A549 (cell line): ENCODE measurements around the gene IMP4.

Experiments
- BHLHE40 ChIP-seq: IDR thresholded peaks from 2 replicates; pipeline ENCODE4 v1.6.1; 2012; ENCODE audit warnings: low read depth, low read length, inconsistent platforms
- CEBPB ChIP-seq, 2 experiments: fragments of >200 bp in 1 of 2; sonication (Bioruptor Twin) in 1 of 2; formaldehyde crosslinking in 1 of 2; IDR thresholded peaks; 2 replicates each; pipeline ENCODE4 v1.6.1; 2012 to 2016
- CTCF ChIP-seq: fragments of >200 bp; sonication (Bioruptor Twin); formaldehyde crosslinking; IDR thresholded peaks from 3 replicates; pipeline ENCODE4 v1.5.1; 2016
- EP300 ChIP-seq, 2 experiments: fragments of >200 bp; sonication (Bioruptor Twin); formaldehyde crosslinking; IDR thresholded peaks; 2 replicates in 1 of 2; 3 replicates in 1 of 2; pipeline ENCODE4 v1.6.1; 2016 to 2017
- JUN ChIP-seq, 2 experiments: fragments of >200 bp; sonication (Bioruptor Twin); formaldehyde crosslinking; IDR thresholded peaks; 2 replicates in 1 of 2; 3 replicates in 1 of 2; pipeline ENCODE4 v1.6.1; 2016 to 2017
- MAFK ChIP-seq: fragments of 450-650 bp; IDR thresholded peaks from 2 replicates; pipeline ENCODE4 v1.6.1; 2014; ENCODE audit not compliant: partially characterized antibody
- MAZ ChIP-seq: fragments of 150-350 bp; IDR thresholded peaks from 2 replicates; pipeline ENCODE4 v1.6.1; 2014; ENCODE audit warnings: antibody characterized with exemption, low read depth, low read length, borderline replicate concordance
- NR3C1 ChIP-seq: fragments of >200 bp; sonication (Bioruptor Twin); formaldehyde crosslinking; IDR thresholded peaks from 3 replicates; pipeline ENCODE4 v1.6.1; 2017
- PHF8 ChIP-seq: fragments of 200-600 bp; sonication (generic); IDR thresholded peaks from 2 replicates; pipeline ENCODE4 v1.6.1; 2016; ENCODE audit warnings: low read depth, mild to moderate bottlenecking, antibody characterized with exemption, moderate library complexity, borderline replicate concordance
- POLR2A ChIP-seq: IDR thresholded peaks from 2 replicates; pipeline ENCODE4 v1.6.1; 2012; ENCODE audit warnings: mild to moderate bottlenecking, low read length
- RAD21 ChIP-seq, 2 experiments: fragments of >200 bp in 1 of 2; sonication (Bioruptor Twin) in 1 of 2; formaldehyde crosslinking in 1 of 2; IDR thresholded peaks in 1 of 2; conservative IDR thresholded peaks in 1 of 2; 2 replicates in 1 of 2; 3 replicates in 1 of 2; pipeline ENCODE4 v1.6.1; 2012 to 2018; ENCODE audit warnings: inconsistent platforms in 1 of 2
- REST ChIP-seq: fragments of 200-600 bp; sonication (generic); IDR thresholded peaks from 2 replicates; pipeline ENCODE4 v1.6.1; 2016; ENCODE audit warnings: antibody characterized with exemption, mild to moderate bottlenecking, moderate library complexity
- SREBF2 ChIP-seq: fragments of 450-650 bp; IDR thresholded peaks from 2 replicates; pipeline ENCODE4 v1.6.1; 2014; ENCODE audit warnings: mild to moderate bottlenecking, moderate library complexity
- ZSCAN20 ChIP-seq: fragments of 250-450 bp; sonication (Bioruptor Pico); IDR thresholded peaks from 2 replicates; pipeline ENCODE4 v1.8.0; 2022; ENCODE audit warnings: mild to moderate bottlenecking, moderate library complexity

- TF ChIP-seq POLR2A (no peak), CTCF (no peak), EP300 (IDR thresholded peaks at IDR 0.05) (no peak), REST (no peak), RAD21 (conservative IDR thresholded peaks at IDR 0.05 in 1 of 2, IDR thresholded peaks at IDR 0.05 in 1 of 2) (no peak), MAFK (no peak), PHF8 (no peak), MAZ (no peak), SREBF2 (no peak), CEBPB (IDR thresholded peaks at IDR 0.05) (no peak), ZSCAN20 (CRISPR knock-in tag) (no peak), JUN (IDR thresholded peaks at IDR 0.05) (no peak), BHLHE40 (no peak), NR3C1 (no peak)
Observed at GRCh38 chr2:130370490-130370889, 27.8 kb downstream of the IMP4 start.
